H54 (cell line): Measurements from ENCODE around the gene PON1.

Source experiments
- DNase-seq: peaks from one replicate; pipeline ENCODE4 v3.0.0; 2011; ENCODE audit warnings: low spot score, mixed read lengths; ENCODE audit not compliant: insufficient read length
- FAIRE-seq: peaks from 3 replicates; lab custom pipeline; 2011; peaks lifted over from hg19 to GRCh38; lab: Jason Lieb, UNC
- POLR2A ChIP-seq: IDR thresholded peaks from 2 replicates; pipeline ENCODE4 v1.6.1; 2011; ENCODE audit warnings: low read depth, mild to moderate bottlenecking, low read length

The PON1 gene

DNA sequence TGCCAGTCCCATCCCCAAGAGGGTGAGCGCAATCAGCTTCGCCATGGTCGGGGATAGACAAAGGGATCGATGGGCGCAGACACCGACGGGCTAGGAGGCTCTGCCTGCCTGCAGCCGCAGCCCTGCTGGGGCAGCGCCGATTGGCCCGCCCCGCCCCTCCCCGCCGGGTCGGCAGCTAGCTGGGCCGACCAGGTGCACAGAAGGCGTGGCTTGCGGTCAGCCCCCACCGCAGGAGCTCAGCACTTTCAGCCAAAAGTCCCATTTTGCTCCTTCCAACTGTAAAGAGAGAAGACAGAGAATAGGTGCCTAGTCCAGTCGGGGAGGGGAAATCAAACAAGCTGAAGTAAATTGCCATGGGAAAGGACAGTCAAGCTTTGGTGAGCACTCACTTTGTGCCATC is at the start of gene PON1:
PON1 (minus strand) TSS at position 102 of the 400 bp plus-strand sequence; CDS start at position 45, 57 bp downstream.
- TF ChIP-seq POLR2A: no peak
- DNase-seq (no peak), FAIRE-seq (no peak)

DNA sequence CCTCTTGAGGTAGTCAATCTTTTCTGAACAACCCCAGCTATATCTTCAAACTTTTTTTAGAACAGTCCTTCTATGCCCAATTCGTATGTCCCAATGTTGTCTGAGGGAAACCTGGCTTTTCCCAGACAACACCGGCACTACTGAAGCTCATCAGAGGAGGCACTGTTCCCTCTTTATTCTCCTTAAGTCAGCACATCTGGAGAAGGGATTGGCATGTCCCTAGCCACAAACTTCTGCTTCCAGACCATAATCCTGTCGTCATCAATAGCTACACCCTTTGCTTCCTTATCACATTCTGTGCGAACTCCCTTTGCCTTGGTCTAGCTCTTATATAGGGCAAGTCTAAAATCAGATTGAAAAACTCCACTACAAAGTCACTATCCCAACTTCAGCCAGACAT is 49.0 kb upstream of the PON1 start:
- FAIRE-seq (no peak), DNase-seq (no peak)
- TF ChIP-seq POLR2A: no peak

DNA sequence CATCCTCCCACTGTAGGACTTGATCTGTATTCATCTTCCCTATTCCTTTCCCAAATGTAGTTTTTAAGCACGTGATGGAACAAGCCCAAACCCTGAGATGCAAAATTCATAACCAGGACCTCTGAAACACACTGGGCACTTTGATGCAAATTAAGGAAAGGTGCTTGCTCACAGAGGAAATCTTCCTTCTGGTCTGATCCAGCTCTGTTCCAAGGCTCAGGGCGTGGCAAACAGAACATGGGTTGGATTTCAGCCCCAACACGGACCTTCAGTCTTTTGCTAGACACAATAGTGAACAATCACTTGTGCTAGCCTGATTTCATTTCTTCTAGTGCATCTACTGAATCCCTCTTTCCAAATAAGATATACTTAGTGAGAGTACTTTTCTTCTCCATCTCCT is 43.9 kb upstream of the PON1 start:
- FAIRE-seq (no peak), DNase-seq (no peak)

DNA sequence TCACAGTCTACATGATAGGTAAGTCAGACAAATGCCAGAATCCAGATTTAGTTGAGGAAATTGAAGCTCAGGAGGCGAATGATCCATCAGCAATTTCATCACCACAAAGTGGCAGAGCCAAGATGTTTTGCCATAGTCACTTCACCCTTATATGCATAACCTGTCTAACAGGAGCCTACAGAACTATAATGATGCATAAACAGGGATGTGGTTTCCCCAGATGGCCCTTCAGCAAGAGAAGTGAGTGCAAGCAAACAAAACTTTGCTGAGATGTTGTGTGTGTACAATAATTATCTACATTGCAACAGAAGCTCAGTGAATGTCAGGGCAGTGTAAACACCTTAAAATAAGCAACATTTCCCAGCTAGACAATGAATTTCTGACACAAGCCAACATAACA is 43.3 kb upstream of the PON1 start:
- no peak for DNase-seq
- FAIRE-seq: no peak
- TF ChIP-seq POLR2A: no peak

More for the DNA sequence above, 43.9 kb upstream of the PON1 start:
- no peak for TF ChIP-seq POLR2A

DNA sequence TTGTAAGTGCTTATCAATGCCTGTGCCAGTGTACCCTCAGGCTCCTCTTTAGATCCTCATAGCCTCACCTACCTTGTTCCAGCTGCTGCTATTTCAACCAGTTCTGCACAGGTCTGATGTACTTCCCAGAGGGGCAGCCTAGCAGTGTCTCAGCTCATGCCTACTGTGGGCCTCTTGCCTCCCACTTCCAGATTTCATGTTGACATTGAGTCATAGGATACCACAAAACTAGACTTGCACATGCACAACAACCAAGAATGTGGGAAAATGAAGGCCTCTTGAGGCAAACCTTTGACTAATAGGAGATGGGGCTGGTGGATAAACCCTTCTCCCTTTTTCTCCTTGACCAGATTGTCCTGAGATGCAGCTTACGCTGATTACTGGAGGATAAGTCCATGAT is 40.8 kb upstream of the PON1 start:
- FAIRE-seq (no peak), DNase-seq (no peak)
- no peak for TF ChIP-seq POLR2A

DNA sequence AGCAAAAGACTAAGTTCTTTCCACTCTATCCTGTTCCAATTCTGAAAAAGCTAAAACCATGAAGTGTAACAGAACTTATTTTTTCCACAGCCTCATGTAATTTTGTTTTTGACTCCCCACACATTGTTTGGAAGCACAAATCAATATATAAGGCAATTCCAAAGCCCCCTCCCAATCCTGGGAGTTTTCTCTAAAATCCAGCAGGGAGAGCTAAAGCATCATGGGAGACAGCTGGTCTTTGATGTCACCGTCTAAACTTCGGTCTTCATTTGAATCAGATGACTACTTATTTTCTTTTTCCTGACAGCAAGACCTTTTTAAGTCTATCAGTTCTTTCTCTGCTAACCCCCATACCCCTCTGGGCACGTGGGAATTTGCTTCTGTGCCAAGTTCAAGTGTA is 33.3 kb upstream of the PON1 start:
- no peak for FAIRE-seq
- DNase-seq: no peak
- no peak for TF ChIP-seq POLR2A

DNA sequence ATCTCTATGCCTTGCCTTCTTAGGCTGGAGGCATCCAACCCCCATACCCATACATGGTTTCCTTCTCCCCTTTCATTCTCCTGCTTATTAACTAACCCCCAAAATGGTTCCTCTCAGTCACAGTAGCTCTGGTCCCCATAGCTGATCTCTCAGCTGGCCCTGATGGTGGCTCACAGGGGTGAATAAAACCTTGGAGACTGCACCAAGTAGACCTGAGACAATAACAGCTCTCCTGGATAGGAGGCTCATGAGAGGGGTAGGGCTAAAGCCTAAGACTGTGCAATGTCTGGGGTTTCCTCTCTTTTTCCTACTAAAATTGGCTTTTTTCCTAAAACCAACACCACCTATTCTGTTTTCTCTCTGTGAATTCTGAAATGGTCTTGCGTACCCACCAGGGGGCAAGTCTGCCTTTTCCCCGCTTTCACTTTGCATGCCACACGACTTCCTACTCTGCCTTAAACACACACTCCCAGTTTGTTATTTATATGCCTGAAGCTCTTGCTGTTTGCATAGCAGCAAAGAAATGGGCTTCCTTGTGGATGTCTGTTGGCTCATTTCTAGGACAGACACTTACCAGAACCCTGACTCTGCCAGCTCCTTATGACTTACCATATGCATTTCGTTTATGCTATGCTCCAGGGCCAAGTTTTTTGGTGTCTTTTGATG is 18.4 kb upstream of the PON1 start:
- TF ChIP-seq POLR2A: no peak
- DNase-seq: no peak
- FAIRE-seq: no peak

DNA sequence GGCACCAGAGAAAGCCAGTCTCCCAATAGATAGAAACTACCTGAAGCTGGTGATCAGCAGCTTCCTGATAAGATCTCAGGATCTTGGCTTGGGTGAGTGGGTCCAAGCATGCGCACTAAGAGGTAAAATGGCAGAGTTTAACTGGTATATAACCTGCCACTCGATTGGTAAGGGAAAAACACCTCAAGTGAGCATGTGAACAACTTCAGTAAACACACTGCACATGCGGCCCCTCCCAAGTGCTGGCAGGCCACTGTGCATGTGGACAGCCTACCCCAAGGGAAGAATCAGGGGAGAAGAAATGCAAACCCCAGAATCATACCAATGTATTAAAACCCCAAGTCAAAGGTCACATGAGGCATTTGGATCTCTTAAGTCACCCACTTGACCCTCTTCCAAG is 17.7 kb upstream of the PON1 start:
- TF ChIP-seq POLR2A: no peak
- no peak for DNase-seq
- FAIRE-seq: no peak

DNA sequence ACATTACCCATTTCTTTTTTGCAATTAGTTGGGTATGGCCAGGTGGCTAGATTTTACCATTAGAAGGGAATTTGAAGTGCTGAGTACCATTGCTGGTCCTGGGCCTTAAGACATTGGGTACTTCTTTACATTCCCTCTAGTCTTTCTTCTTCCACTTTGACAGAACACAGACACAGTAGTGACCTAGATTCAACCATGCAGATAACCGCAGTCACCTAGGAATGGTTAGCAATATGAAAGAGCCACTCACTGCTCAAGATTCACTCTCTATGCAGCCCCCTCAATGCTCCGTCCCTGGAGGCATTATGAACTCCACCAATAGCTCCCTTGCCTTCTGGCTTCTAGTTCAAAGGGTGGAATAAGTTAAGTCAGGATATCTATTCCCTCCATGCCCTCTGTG is 16.2 kb upstream of the PON1 start:
- TF ChIP-seq POLR2A: no peak
- DNase-seq (no peak), FAIRE-seq (no peak)

DNA sequence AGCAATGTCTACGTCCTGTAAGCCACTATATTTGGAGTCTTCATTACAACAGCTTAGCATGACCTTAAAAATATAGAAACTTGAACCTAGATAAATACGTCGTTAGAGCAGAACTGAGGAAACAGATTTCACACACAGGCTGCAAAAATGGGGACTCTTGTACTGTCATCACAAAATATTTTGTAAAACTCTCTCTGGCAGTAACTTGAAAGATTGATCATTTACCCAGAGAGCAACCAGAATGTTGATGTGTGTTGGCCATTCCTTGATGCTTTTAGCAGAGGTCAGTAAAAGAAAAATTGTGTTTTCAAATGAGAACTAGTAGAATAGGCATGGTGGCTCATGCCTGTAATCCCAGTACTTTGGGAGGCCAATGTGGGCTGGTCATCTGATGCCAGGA is 14.5 kb upstream of the PON1 start:
- FAIRE-seq (no peak), DNase-seq (no peak)
- TF ChIP-seq POLR2A: no peak

DNA sequence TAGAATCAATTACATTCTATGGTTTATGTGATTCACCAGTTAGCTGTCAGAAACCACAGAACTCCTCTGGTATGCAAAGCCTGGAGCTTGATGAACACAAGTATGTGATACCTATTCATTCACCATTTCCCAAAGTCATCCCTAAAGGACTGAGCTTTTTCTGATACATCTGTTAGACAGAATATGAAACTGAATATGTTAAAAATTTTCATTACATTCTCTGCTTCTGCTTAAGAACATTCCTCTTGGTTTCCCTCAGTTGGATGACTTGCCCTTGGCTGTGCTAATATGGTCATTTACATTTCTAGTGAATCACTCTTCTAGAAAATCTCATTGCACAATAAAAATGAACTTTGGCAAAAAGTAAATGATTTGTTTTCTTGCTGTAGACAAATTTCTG is 10.8 kb upstream of the PON1 start:
- FAIRE-seq: no peak
- TF ChIP-seq POLR2A: no peak
- DNase-seq: peak; percentile 9

DNA sequence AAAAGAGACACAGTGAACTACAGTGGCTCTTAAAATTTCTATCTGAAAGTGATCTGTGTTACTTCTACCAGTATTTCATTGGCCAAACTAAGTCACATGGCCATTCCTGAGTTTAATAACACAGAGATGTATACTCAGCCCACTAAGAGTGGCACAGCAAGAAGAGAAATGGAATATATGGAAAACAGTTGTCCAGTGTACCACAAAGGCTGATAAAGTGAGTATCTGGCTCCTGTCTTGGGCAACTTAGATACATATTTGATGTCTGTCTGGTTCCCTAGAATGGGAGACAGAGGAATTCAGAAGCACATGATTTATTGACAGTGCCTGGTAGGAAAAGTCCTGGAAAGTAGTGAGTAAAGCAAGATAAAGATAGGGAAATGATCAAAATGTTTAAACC is 10.1 kb upstream of the PON1 start:
- FAIRE-seq (no peak), DNase-seq (no peak)
- TF ChIP-seq POLR2A: no peak

DNA sequence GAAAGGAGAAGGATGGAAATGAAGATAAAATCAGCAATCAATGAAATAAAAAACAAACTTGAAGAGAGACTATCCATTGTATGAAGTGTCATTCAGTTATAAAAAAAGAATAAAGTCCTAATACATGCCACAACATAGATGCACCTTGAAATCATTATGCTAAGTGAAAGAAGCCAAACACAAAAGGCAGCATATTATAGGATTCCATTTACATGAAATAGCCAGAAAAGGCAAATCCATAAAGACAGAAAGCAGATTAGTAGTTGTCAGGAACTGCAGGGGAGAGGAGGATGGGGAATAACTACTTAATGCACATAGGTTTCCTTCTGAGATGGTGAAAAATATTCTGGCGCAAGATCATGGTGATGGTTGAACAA is 6.6 kb upstream of the PON1 start:
- DNase-seq (no peak), FAIRE-seq (no peak)
- no peak for TF ChIP-seq POLR2A

DNA sequence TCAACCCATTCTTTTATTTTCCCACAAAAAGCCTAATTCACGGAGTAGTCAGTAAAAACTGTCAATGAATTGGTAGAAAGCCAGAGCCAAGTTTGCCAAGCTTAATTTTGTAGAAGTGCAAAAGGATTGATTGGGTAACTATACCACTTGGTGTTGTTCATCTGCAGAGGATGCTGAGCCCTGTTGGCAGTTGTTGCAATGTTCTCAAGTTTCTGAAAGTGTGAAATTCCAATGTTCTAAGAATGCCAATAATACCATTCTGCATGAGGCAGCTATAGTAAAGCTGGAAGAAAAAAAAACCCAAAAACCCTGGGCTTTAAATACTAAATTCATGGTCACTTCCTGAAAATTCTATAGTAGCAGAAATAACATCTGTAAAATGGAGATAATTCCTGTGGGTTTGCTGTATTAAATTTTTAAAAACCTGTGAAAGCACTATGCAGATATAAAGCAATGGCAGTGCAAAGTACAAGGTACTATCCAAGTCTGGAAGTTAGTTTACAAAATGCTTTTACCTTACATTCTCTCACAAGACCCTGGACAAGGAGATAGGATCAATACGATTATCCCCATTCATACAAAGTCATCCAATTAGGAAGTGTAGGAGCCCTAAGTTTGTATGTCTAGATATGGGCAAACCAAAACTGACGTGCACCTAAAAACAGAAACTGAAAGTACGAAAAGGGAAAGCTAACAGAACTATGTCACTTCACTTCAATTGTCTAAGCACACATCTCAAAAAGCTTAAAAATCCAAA is 6.0 kb upstream of the PON1 start:
- no peak for TF ChIP-seq POLR2A
- no peak for DNase-seq
- FAIRE-seq: peak; percentile 91

DNA sequence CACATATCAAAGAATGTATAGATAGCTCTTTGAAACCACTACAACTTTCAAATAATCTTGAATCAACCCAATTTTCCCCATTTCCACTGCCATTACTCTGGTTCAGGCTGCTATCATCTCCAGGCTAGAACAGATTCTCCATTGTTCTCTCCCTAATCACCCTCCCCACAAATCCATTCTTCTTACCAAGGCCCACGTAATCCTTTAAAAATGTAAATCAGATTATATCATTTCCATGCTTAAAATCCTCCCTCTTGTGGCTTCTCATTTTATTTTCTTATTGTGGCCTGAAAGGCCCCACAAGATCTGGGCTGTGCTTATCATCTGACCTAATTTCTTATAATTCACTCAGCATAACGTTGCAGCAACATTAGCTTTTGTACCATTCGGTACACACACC is 3.0 kb upstream of the PON1 start:
- FAIRE-seq (no peak), DNase-seq (no peak)
- no peak for TF ChIP-seq POLR2A
